Measurements from ENCODE around the gene PAEP. TPM values are rescaled to one million over a fixed set of nuclear protein-coding genes. Genes with fewer than 3 reads are reported as not detected.

The PAEP gene
- total and polyA plus RNA-seq, 4 donors, result not detected

- Histone ChIP-seq H3K4me3 (ENCODE audit: low read depth in 1 of 3, low read length in 3 of 3) (no peak overlapping the region), H3K27me3 (ENCODE audit: control insufficient read depth in 4 of 4, insufficient read depth in 4 of 4, low read length in 3 of 4) (peaks cover 0 to 3% (median 0%) of the 10 kb centered on the region in 4 donors), H3K9ac (ENCODE audit: low read depth in 1 of 2, low read length in 2 of 2) (no peak overlapping the region), H3K9me3 (ENCODE audit: control insufficient read depth in 4 of 4, low read length in 3 of 4) (no peaks in the 10 kb centered on the region), H3K4me1 (ENCODE audit: control insufficient read depth in 4 of 4, insufficient read depth in 4 of 4, low read length in 3 of 4) (no peaks in the 10 kb centered on the region), H3K36me3 (ENCODE audit: control insufficient read depth in 4 of 4, insufficient read depth in 3 of 4, low read depth in 1 of 4, low read length in 3 of 4) (no peaks in the 10 kb centered on the region), H3K27ac (ENCODE audit: low read depth in 1 of 2, low read length in 2 of 2) (no peak overlapping the region)
- TF ChIP-seq FOXA2 (IDR thresholded peaks at IDR 0.05) (no peak), HNF4A (conservative IDR thresholded peaks at IDR 0.05) (no peak), EGR1 (IDR thresholded peaks at IDR 0.05; ENCODE audit: low read depth in 2 of 2) (no peak), RXRA (IDR thresholded peaks at IDR 0.05) (no peak), SP1 (IDR thresholded peaks at IDR 0.05) (no peak), TAF1 (conservative IDR thresholded peaks at IDR 0.05) (no peak), ATF3 (IDR thresholded peaks at IDR 0.05) (no peak), HNF4G (IDR thresholded peaks at IDR 0.05) (no peak), GABPA (IDR thresholded peaks at IDR 0.05 in 1 of 2, conservative IDR thresholded peaks at IDR 0.05 in 1 of 2) (no peak), YY1 (IDR thresholded peaks at IDR 0.05) (no peak), CTCF (IDR thresholded peaks at IDR 0.05; ENCODE audit: low read depth, low read length, missing input control) (no peak), NR2F2 (IDR thresholded peaks at IDR 0.05) (no peak), MAX (IDR thresholded peaks at IDR 0.05) (no peak), FOXA1 (IDR thresholded peaks at IDR 0.05) (no peak), JUND (IDR thresholded peaks at IDR 0.05) (no peak)
- TF ChIP-seq, protein P1, sequence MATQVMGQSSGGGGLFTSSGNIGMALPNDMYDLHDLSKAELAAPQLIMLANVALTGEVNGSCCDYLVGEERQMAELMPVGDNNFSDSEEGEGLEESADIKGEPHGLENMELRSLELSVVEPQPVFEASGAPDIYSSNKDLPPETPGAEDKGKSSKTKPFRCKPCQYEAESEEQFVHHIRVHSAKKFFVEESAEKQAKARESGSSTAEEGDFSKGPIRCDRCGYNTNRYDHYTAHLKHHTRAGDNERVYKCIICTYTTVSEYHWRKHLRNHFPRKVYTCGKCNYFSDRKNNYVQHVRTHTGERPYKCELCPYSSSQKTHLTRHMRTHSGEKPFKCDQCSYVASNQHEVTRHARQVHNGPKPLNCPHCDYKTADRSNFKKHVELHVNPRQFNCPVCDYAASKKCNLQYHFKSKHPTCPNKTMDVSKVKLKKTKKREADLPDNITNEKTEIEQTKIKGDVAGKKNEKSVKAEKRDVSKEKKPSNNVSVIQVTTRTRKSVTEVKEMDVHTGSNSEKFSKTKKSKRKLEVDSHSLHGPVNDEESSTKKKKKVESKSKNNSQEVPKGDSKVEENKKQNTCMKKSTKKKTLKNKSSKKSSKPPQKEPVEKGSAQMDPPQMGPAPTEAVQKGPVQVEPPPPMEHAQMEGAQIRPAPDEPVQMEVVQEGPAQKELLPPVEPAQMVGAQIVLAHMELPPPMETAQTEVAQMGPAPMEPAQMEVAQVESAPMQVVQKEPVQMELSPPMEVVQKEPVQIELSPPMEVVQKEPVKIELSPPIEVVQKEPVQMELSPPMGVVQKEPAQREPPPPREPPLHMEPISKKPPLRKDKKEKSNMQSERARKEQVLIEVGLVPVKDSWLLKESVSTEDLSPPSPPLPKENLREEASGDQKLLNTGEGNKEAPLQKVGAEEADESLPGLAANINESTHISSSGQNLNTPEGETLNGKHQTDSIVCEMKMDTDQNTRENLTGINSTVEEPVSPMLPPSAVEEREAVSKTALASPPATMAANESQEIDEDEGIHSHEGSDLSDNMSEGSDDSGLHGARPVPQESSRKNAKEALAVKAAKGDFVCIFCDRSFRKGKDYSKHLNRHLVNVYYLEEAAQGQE (IDR thresholded peaks at IDR 0.05), result no peak
- TF ChIP-seq, protein P2, sequence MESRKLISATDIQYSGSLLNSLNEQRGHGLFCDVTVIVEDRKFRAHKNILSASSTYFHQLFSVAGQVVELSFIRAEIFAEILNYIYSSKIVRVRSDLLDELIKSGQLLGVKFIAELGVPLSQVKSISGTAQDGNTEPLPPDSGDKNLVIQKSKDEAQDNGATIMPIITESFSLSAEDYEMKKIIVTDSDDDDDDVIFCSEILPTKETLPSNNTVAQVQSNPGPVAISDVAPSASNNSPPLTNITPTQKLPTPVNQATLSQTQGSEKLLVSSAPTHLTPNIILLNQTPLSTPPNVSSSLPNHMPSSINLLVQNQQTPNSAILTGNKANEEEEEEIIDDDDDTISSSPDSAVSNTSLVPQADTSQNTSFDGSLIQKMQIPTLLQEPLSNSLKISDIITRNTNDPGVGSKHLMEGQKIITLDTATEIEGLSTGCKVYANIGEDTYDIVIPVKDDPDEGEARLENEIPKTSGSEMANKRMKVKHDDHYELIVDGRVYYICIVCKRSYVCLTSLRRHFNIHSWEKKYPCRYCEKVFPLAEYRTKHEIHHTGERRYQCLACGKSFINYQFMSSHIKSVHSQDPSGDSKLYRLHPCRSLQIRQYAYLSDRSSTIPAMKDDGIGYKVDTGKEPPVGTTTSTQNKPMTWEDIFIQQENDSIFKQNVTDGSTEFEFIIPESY (IDR thresholded peaks at IDR 0.05), result no peak
- WGBS, result 85% methylated on average over 20 of the region's 20 CpGs
- no peak for DNase-seq (ENCODE audit: low spot score)
These were observed 27.5 kb downstream of the PAEP start for GRCh38 chr9:135588886-135589595.
